HepG2 (cell line): ENCODE data around the gene RGS14. TPM values are rescaled to one million over a fixed set of nuclear protein-coding genes. Genes with fewer than 3 reads are reported as not detected.

Experiments
- HES4 ChIP-seq: sonication (generic); formaldehyde crosslinking; IDR thresholded peaks from 2 replicates; pipeline ENCODE4 v1.9.0; 2021; ENCODE audit warnings: mild to moderate bottlenecking, missing genetic modification reagents, borderline replicate concordance
- MYNN ChIP-seq: sonication (generic); formaldehyde crosslinking; IDR thresholded peaks from 2 replicates; pipeline ENCODE4 v1.4.0; 2020; ENCODE audit warnings: mild to moderate bottlenecking, low read depth, missing genetic modification reagents
- POLR2G ChIP-seq: fragments of 200-400 bp; formaldehyde crosslinking; IDR thresholded peaks from 2 replicates; pipeline ENCODE4 v1.6.1; 2018; ENCODE audit warnings: mild to moderate bottlenecking, low read depth, low read length, moderate library complexity
- THAP9 ChIP-seq: sonication (generic); formaldehyde crosslinking; IDR thresholded peaks from 2 replicates; pipeline ENCODE4; 2020; ENCODE audit warnings: missing genetic modification reagents, mild to moderate bottlenecking, borderline replicate concordance
- YEATS4 ChIP-seq: sonication (generic); formaldehyde crosslinking; IDR thresholded peaks from 2 replicates; pipeline ENCODE4 v1.4.0; 2020; ENCODE audit warnings: missing genetic modification reagents, borderline replicate concordance
- ZNF546 ChIP-seq: sonication (generic); formaldehyde crosslinking; conservative IDR thresholded peaks from 2 replicates; pipeline ENCODE4 v1.8.1; 2023; ENCODE audit warnings: mild to moderate bottlenecking, missing genetic modification reagents
- ZNF605 ChIP-seq: sonication (generic); formaldehyde crosslinking; IDR thresholded peaks from 2 replicates; pipeline ENCODE4 v1.8.0; 2022; ENCODE audit warnings: mild to moderate bottlenecking, missing genetic modification reagents
- polyA plus RNA-seq, 8 experiments: library from polyadenylated mRNA; depleted of rRNA in 3 of 8; stranded (reverse) in 7 of 8; unstranded in 1 of 8; fragments of >200 nt; fragmentation: Illumina TruSeq in 4 of 8; extraction: Trizol in 4 of 8; gene quantifications; 2 replicates each; pipeline versions ENCODE4 v1.2.1 to v1.2.3, GENCODE V29; 2011 to 2016; ENCODE audit warnings: low read depth in 4 of 8, missing spikeins in 1 of 8, mixed read lengths in 1 of 8; ENCODE audit not compliant: insufficient read depth in 1 of 8
- total RNA-seq, 5 experiments: library from RNA; depleted of rRNA; stranded (reverse); fragments of >200 nt; fragmentation: Illumina TruSeq; extraction: Trizol; gene quantifications; 2 replicates each; pipeline ENCODE4 v1.2.3, GENCODE V29; 2016; ENCODE audit warnings: low read depth in 1 of 5
- TF ChIP-seq, protein P1 (sequence below): sonication (generic); formaldehyde crosslinking; IDR thresholded peaks from 2 replicates; pipeline ENCODE4 v1.4.0; 2020; ENCODE audit warnings: mild to moderate bottlenecking, missing genetic modification reagents
- TF ChIP-seq, protein P2 (sequence below): sonication (generic); formaldehyde crosslinking; conservative IDR thresholded peaks from 2 replicates; pipeline ENCODE4 v1.4.0; 2020; ENCODE audit warnings: missing genetic modification reagents
- TF ChIP-seq, protein P3 (sequence below): sonication (generic); formaldehyde crosslinking; IDR thresholded peaks from 2 replicates; pipeline ENCODE4 v1.5.1; 2020; ENCODE audit warnings: mild to moderate bottlenecking, moderate library complexity, missing genetic modification reagents

Gene RGS14
- total and polyA plus RNA-seq, 2 of the 13 experiments (the other 11 are each of a cell fraction or from before 2014, with no cell fraction given), result 11.1 to 17.2 TPM

GRCh38 chr5:177311723-177312648 lies 45.7 kb upstream of the RGS14 start, which contains the start of gene MXD3 (continued):
- TF ChIP-seq, protein P1, sequence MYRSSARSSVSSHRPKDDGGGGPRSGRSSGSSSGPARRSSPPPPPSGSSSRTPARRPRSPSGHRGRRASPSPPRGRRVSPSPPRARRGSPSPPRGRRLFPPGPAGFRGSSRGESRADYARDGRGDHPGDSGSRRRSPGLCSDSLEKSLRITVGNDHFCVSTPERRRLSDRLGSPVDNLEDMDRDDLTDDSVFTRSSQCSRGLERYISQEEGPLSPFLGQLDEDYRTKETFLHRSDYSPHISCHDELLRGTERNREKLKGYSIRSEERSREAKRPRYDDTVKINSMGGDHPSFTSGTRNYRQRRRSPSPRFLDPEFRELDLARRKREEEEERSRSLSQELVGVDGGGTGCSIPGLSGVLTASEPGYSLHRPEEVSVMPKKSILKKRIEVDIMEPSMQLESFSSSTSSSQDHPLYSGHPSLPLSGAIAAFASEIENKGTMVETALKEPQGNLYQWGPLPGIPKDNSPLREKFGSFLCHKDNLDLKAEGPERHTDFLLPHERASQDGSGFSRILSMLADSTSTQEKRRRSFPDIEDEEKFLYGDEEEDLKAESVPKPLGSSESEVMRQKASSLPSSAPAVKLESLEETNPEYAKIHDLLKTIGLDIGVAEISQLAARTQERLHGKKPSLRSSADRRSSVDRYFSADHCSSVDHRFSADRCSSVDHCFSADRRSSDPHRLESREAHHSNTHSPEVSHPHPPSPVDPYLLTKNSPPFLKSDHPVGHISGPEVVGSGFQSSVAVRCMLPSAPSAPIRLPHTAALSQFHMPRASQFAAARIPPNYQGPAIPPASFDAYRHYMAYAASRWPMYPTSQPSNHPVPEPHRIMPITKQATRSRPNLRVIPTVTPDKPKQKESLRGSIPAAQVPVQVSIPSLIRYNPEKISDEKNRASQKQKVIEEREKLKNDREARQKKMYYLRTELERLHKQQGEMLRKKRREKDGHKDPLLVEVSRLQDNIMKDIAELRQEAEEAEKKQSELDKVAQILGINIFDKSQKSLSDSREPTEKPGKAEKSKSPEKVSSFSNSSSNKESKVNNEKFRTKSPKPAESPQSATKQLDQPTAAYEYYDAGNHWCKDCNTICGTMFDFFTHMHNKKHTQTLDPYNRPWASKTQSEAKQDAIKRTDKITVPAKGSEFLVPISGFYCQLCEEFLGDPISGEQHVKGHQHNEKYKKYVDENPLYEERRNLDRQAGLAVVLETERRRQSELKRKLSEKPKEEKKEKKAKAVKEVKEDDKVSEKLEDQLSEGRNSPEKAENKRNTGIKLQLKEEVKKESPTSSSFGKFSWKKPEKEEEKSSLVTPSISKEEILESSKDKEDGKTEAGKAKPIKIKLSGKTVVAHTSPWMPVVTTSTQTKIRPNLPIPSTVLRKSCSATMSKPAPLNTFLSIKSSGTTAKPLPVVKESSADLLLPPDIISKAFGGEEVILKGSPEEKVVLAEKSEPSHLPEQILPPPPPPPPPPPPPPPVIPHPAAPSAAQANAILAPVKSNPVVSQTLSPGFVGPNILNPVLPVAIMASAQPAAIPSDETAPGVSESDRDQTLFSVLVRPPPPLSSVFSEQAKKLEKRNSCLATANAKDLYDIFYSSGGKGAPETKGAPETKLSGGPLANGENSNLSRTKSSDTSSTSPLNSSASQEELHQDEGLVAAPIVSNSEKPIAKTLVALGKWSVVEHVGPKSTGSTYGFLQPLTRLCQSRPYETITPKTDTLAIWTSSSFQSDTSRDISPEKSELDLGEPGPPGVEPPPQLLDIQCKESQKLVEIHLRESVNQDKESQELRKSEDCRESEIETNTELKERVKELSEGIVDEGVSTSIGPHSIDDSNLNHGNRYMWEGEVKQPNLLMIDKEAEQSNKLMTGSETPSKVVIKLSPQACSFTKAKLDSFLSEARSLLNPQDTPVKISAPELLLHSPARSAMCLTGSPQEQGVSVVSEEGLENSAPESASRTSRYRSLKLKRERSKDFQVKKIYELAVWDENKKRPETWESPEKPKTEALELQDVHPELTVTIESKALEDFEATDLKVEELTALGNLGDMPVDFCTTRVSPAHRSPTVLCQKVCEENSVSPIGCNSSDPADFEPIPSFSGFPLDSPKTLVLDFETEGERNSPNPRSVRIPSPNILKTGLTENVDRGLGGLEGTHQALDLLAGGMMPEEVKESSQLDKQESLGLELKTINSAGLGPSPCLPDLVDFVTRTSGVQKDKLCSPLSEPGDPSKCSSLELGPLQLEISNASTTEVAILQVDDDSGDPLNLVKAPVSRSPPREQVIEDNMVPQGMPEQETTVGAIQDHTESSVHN (CRISPR knock-in tag), result no peak
- no peak for TF ChIP-seq HES4 (CRISPR knock-in tag)
- TF ChIP-seq POLR2G, result peak; percentile 57; the same call in 1 of the 2 replicates
- TF ChIP-seq THAP9 (CRISPR knock-in tag), result no peak
- peak; percentile 70; the same call in 1 of the 2 replicates for TF ChIP-seq ZNF546 (CRISPR knock-in tag)
- no peak for TF ChIP-seq MYNN (CRISPR knock-in tag)
- TF ChIP-seq, protein P2, sequence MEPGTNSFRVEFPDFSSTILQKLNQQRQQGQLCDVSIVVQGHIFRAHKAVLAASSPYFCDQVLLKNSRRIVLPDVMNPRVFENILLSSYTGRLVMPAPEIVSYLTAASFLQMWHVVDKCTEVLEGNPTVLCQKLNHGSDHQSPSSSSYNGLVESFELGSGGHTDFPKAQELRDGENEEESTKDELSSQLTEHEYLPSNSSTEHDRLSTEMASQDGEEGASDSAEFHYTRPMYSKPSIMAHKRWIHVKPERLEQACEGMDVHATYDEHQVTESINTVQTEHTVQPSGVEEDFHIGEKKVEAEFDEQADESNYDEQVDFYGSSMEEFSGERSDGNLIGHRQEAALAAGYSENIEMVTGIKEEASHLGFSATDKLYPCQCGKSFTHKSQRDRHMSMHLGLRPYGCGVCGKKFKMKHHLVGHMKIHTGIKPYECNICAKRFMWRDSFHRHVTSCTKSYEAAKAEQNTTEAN (CRISPR knock-in tag), result no peak
- TF ChIP-seq, protein P3, sequence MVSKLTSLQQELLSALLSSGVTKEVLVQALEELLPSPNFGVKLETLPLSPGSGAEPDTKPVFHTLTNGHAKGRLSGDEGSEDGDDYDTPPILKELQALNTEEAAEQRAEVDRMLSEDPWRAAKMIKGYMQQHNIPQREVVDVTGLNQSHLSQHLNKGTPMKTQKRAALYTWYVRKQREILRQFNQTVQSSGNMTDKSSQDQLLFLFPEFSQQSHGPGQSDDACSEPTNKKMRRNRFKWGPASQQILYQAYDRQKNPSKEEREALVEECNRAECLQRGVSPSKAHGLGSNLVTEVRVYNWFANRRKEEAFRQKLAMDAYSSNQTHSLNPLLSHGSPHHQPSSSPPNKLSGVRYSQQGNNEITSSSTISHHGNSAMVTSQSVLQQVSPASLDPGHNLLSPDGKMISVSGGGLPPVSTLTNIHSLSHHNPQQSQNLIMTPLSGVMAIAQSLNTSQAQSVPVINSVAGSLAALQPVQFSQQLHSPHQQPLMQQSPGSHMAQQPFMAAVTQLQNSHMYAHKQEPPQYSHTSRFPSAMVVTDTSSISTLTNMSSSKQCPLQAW (CRISPR knock-in tag), result peak; percentile 58; the same call in 1 of the 2 replicates
- TF ChIP-seq ZNF605 (CRISPR knock-in tag), result peak; percentile 39; the same call in 1 of the 2 replicates
- TF ChIP-seq YEATS4 (CRISPR knock-in tag), result peak; percentile 88
